T-cell (primary cell): ENCODE measurements around the gene DNMT3L. TPM values are rescaled to one million over a fixed set of nuclear protein-coding genes. Genes with fewer than 3 reads are reported as not detected.
"Not testable (repeated sequence)": the region's sequence is repeated elsewhere in the genome, so short reads cannot be mapped to it uniquely, and the experiment has no call there.

Experiments
- ATAC-seq, 4 experiments: fragments of 200-7000 bp in 3 of 4; fragments of 150-1000 bp in 1 of 4; cut with Tn5 transposase; replicated peaks in 1 of 4; 1 replicate in 3 of 4; 2 replicates in 1 of 4; pipeline ENCODE4 v1.10.0; 2021; ENCODE audit warnings: moderate library complexity in 3 of 4, mild to moderate bottlenecking in 2 of 4, moderate number of reproducible peaks in 1 of 4
- CTCF ChIA-PET, 2 donors: fragments of 300-600 bp; sonication (Branson Sonifier 250); formaldehyde crosslinking; loops; one replicate each; lab custom pipeline; 2022; ENCODE audit warnings: antibody characterized with exemption in 2 of 2; lab: Charles Lee
- POLR2A ChIA-PET, 2 donors: fragments of 300-600 bp; sonication (Branson Sonifier 250); formaldehyde crosslinking; loops; one replicate each; lab custom pipeline; 2022; ENCODE audit warnings: antibody characterized with exemption in 2 of 2; lab: Charles Lee
- DNase-seq, 35 experiments: peaks; one replicate each; pipeline versions ENCODE4 v3.0.0 to v3.0.0-alpha.2; 2013 to 2023
- H3K27ac ChIP-seq: one replicate; pipeline ENCODE4 v1.5.1; 2013; ENCODE audit warnings: low read length
- H3K27me3 ChIP-seq, 2 experiments: replicated peaks in 1 of 2; 1 replicate in 1 of 2; 2 replicates in 1 of 2; pipeline versions ENCODE4 v1.6.1 to v1.7.0; 2013; ENCODE audit warnings: low read length in 1 of 2, mixed read lengths in 1 of 2; ENCODE audit not compliant: control insufficient read depth in 2 of 2, insufficient read depth in 2 of 2; ENCODE audit errors: extremely low read depth in 1 of 2
- H3K36me3 ChIP-seq, 2 donors: 1 replicate in 1 of 2; 2 replicates in 1 of 2; pipeline versions ENCODE4 v1.6.1 to v1.7.0; 2013; ENCODE audit warnings: low read length in 1 of 2; ENCODE audit not compliant: control insufficient read depth in 2 of 2, insufficient read depth in 1 of 2; ENCODE audit errors: extremely low read depth in 1 of 2
- H3K4me1 ChIP-seq, 2 experiments: 1 replicate in 1 of 2; 2 replicates in 1 of 2; pipeline versions ENCODE4 v1.6.1 to v1.7.0; 2013; ENCODE audit warnings: low read length in 2 of 2, mixed read lengths in 1 of 2; ENCODE audit not compliant: insufficient read depth in 2 of 2, control insufficient read depth in 1 of 2; ENCODE audit errors: extremely low read depth in 1 of 2
- H3K4me3 ChIP-seq, 2 donors: 1 replicate in 1 of 2; 2 replicates in 1 of 2; pipeline versions ENCODE4 v1.5.1 to v1.7.0; 2013; ENCODE audit warnings: mild to moderate bottlenecking in 2 of 2, low read length in 1 of 2, moderate library complexity in 1 of 2; ENCODE audit not compliant: control insufficient read depth in 1 of 2; ENCODE audit errors: extremely low read depth in 1 of 2
- H3K9me3 ChIP-seq: 2 replicates; pipeline ENCODE4 v1.7.0; 2013
- H3K27ac Mint-ChIP-seq, 2 donors: one replicate each; pipeline ENCODE4 v1.8.0; 2020 to 2021; ENCODE audit warnings: mild to moderate bottlenecking in 2 of 2, mixed read lengths in 2 of 2
- H3K27me3 Mint-ChIP-seq, 2 donors: one replicate each; pipeline ENCODE4 v1.8.0; 2021 to 2022; ENCODE audit warnings: mixed read lengths in 2 of 2
- H3K36me3 Mint-ChIP-seq: one replicate; pipeline ENCODE4 v1.8.0; 2021; ENCODE audit warnings: mixed read lengths
- H3K4me1 Mint-ChIP-seq, 3 donors: one replicate each; pipeline ENCODE4 v1.8.0; 2020 to 2022; ENCODE audit warnings: mixed read lengths in 3 of 3, mild to moderate bottlenecking in 1 of 3
- H3K4me3 Mint-ChIP-seq, 3 donors: one replicate each; pipeline ENCODE4 v1.8.0; 2020 to 2022; ENCODE audit warnings: mild to moderate bottlenecking in 3 of 3, mixed read lengths in 3 of 3, moderate library complexity in 3 of 3
- H3K9me3 Mint-ChIP-seq, 3 donors: one replicate each; pipeline ENCODE4 v1.8.0; 2020 to 2022; ENCODE audit warnings: mixed read lengths in 3 of 3
- WGBS: methylation state at CpG from one replicate; pipeline ENCODE4 v1.1.5; 2013; ENCODE audit warnings: missing lambda C conversion rate; ENCODE audit not compliant: insufficient coverage; 5-methylcytosine and 5-hydroxymethylcytosine counted together
- total RNA-seq, 35 experiments: library from RNA in 6 of 35; stranded (reverse) in 6 of 35; fragments of 120-200 nt in 1 of 35; gene quantifications; one replicate each; pipeline versions ENCODE4 v1.2.1 to v1.2.4 and lab custom pipeline; 2013 to 2026

DNMT3L gene
- total RNA-seq, 5 donors from 2014 or later (not counting 1 experiment from before 2014, with no cell fraction given), result not detected

DNA sequence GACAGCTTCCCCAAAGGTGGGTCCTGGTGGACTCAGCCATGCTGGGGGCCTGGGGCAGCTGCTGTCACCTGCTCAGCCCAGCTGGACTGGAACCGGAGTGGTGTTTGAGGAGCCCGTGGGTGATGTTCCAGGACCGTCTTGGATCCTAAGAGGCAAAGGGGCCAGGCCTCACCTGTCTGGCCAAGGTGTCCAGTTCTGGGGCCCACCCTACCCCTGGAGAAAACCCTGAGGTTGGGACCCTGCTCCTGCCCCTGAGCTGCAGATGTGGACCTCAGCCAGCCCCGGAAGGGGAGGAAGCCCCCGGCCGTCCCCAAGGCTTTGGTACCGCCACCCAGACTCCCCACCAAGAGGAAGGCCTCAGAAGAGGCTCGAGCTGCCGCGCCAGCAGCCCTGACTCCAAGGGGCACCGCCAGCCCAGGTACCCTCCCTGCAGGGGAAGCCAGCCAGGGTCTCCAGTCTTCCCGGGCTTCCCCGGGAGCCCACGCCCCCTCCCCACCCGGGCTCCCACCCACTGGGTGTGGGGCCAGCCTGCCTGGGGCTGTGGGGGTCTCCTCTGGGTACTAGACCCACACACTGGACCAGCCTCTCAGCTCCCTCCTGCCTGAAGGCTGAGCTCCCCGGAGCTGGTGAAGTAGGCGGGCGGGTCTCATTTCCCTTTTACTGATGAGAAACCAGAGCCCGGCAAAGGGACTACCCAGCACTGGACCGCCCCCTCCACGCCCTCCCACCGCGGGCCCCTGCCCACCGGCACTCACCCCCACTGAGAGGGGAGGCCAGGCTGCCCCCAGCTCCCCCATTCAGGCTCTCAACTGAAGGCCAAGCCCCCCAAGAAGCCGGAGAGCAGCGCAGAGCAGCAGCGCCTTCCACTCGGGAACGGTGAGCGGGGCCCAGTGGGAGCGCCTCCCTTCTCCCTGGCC is 25.3 kb upstream of the DNMT3L start:
- ChIA-PET POLR2A (no interaction called here), CTCF (no interaction called here)
- WGBS, result 84% methylated on average over 24 of the region's 31 CpGs

DNA sequence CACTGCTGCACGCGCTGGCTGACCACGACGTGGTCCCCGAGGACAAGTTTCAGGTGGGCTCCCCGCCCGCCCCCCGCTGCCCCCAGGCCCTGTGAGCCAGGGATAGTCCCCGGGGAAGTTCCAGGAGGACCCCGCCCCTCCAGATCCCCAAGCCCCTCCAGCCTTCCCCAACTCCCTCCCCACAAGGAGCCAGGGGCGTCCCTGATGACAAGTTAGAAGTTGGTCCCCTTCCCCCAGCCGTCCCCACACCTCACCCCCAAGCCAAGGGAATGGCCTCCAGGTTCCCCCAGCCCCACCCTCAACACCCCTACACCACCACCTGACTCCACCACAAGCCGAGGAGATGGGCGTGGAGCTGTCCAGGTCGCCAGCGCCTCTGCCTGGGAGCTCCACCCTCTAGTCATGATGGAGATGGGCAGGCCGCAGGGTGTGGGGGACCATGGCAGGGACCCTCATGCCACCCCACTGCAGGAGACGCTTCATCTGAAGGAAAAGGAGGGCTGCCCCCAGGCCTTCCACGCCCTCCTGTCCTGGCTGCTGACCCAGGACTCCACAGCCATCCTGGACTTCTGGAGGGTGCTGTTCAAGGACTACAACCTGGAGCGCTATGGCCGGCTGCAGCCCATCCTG is 24.5 kb upstream of the DNMT3L start:
- Histone ChIP-seq H3K9me3 (no peaks in the 10 kb centered on the region), H3K4me1 (peaks cover 0 to 2% of the 10 kb centered on the region in 2 experiments), H3K27me3 (peaks cover 0 to 31% of the 10 kb centered on the region in 2 experiments), H3K4me3 (no peak overlapping the region), H3K27ac (no peak overlapping the region), H3K36me3 (no peaks in the 10 kb centered on the region)
- DNase-seq (no peak), ATAC-seq (no peak)
- Mint-ChIP-seq H3K4me1 (peaks cover 2 to 10% (median 7%) of the 10 kb centered on the region in 3 donors), H3K4me3 (no peak overlapping the region), H3K27ac (no peak overlapping the region), H3K27me3 (peaks cover 0 to 8% of the 10 kb centered on the region in 2 donors), H3K9me3 (no peaks in the 10 kb centered on the region), H3K36me3 (no peaks in the 10 kb centered on the region)
- 80% methylated on average over 13 of the region's 21 CpGs for WGBS
- POLR2A ChIA-PET, result no interaction called here
- CTCF ChIA-PET, result no interaction called here

More for the DNA sequence above, 25.3 kb upstream of the DNMT3L start:
- H3K4me3 Mint-ChIP-seq, result no peak overlapping the region
- no peaks in the 10 kb centered on the region for H3K9me3 Mint-ChIP-seq
- Histone ChIP-seq H3K36me3 (no peaks in the 10 kb centered on the region), H3K9me3 (no peaks in the 10 kb centered on the region), H3K4me1 (peaks cover 0 to 5% of the 10 kb centered on the region in 2 experiments), H3K27ac (no peak overlapping the region), H3K4me3 (no peak overlapping the region), H3K27me3 (peaks cover 0 to 34% of the 10 kb centered on the region in 2 experiments)
- DNase-seq (no peak), ATAC-seq (peak in 1 of 4 experiments; percentile 19)
- H3K27ac Mint-ChIP-seq, result no peak overlapping the region
- no peaks in the 10 kb centered on the region for H3K36me3 Mint-ChIP-seq
- peaks cover 0 to 8% of the 10 kb centered on the region in 2 donors for H3K27me3 Mint-ChIP-seq
- peaks cover 2 to 10% (median 7%) of the 10 kb centered on the region in 3 donors for H3K4me1 Mint-ChIP-seq

DNA sequence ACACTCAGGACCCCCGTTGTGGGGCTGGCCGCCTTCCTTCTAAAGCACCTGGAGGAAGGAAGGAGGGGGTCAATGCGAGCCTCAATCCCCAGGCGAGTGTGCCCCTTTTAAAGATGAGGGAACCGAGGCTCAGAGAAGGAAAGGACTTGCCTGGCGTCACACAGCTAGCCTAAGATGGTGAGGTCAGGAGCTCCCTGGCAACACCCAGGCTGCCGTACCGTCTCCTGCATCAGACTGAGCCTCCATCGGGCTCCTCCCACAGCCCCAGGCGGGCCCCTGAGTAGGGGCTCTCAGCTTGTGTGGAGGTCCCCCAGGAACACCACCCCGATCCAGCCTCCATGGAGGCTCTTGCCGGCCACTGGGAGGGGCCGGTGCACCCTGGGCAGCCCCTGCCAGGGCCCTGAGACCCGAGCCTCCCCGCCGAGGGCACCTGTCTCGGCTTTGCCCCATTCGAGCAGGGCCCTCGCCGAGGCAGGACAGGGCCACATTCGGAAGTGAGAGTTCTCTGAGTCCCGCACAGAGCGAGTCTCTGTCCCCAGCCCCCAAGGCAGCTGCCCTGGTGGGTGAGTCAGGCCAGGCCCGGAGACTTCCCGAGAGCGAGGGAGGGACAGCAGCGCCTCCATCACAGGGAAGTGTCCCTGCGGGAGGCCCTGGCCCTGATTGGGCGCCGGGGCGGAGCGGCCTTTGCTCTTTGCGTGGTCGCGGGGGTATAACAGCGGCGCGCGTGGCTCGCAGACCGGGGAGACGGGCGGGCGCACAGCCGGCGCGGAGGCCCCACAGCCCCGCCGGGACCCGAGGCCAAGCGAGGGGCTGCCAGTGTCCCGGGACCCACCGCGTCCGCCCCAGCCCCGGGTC is 23.7 kb upstream of the DNMT3L start, which contains the start of gene AIRE:
TSS of gene AIRE (plus strand) at position 739 of the 855 bp plus-strand sequence. CDS start 131 bp downstream, outside the sequence.
- Mint-ChIP-seq H3K4me3 (no peak within 1 kb of the TSS), H3K9me3 (no peaks in the 10 kb centered on the region), H3K4me1 (peaks cover under 1 to 8% (median 4%) of the 10 kb centered on the region in 3 donors), H3K36me3 (no peaks in the 10 kb centered on the region), H3K27ac (no peak within 1 kb of the TSS), H3K27me3 (peaks cover 0 to 8% of the 10 kb centered on the region in 2 donors)
- Histone ChIP-seq H3K27me3 (peaks cover 0 to 33% of the 10 kb centered on the region in 2 experiments), H3K4me3 (no peak within 1 kb of the TSS), H3K9me3 (no peaks in the 10 kb centered on the region), H3K4me1 (peaks cover 0 to 2% of the 10 kb centered on the region in 2 experiments), H3K27ac (no peak within 1 kb of the TSS), H3K36me3 (no peaks in the 10 kb centered on the region)
- ChIA-PET POLR2A (no interaction called here), CTCF (no interaction called here)
- DNase-seq, result no peak
- 76% methylated on average over 49 of the region's 56 CpGs for WGBS
- no peak for ATAC-seq

DNA sequence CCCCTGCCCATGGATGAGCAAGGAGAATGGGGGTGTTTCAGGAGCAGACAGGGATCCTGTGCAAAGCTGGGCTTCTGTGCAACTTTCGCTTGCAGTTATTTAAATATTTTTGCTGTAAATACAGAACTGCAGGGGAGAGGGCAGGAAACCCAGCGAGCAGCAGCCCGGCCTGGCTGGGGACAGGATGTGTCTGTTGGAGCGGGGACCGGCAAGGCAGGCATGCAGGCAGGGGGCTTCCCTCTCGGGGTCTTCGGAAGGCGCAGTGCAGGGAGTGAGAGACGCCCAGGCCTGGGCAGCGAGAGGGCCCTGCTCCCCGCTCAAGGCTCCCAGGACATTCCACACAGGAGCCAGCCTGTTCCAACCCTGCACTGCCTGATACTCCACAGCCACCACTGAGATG is 22.3 kb upstream of the DNMT3L start:
- H3K9me3 ChIP-seq, result no peaks in the 10 kb centered on the region
- Mint-ChIP-seq H3K27ac (no peak overlapping the region), H3K36me3 (no peaks in the 10 kb centered on the region), H3K4me1 (peaks cover 0 to 5% (median 2%) of the 10 kb centered on the region in 3 donors), H3K9me3 (no peaks in the 10 kb centered on the region), H3K4me3 (no peak overlapping the region), H3K27me3 (peaks cover 0 to 5% of the 10 kb centered on the region in 2 donors)
- no peak overlapping the region for H3K27ac ChIP-seq
- ATAC-seq, result no peak
- H3K4me3 ChIP-seq, result no peak overlapping the region
- ChIA-PET CTCF (no interaction called here), POLR2A (no interaction called here)
- H3K36me3 ChIP-seq, result no peaks in the 10 kb centered on the region
- WGBS, result 47% methylated on average over 10 of the region's 11 CpGs
- peaks cover 0 to 2% of the 10 kb centered on the region in 2 experiments for H3K4me1 ChIP-seq
- peaks cover 0 to 35% of the 10 kb centered on the region in 2 experiments for H3K27me3 ChIP-seq
- DNase-seq, result no peak

DNA sequence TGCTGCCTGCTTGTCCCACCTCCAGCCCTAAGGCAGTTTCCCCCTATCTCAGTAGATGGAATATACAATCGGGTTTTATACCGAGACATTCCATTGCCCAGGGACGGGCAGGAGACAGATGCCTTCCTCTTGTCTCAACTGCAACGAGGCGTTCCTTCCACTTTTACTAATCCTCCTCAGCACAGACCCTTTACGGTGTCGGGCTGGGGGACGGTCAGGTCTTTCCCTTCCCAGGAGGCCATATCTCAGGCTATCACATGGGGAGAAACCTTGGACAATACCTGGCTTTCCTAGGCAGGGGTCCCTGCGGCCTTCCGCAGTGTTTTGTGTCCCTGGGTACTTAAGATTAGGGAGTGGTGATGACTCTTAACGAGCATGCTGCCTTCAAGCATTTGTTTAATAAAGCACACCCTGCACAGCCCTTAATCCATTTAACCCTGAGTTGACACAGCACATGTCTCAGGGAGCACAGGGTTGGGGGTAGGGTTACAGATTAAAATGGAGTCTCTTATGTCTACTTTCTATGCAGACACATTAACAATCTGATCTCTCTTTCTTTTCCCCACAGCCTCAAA is 21.6 kb upstream of the DNMT3L start:
- CTCF ChIA-PET, H3K9me3 ChIP-seq, H3K4me3 ChIP-seq, H3K9me3 Mint-ChIP-seq, H3K27ac ChIP-seq, POLR2A ChIA-PET, H3K4me3 Mint-ChIP-seq, H3K4me1 ChIP-seq, H3K27me3 Mint-ChIP-seq, H3K36me3 Mint-ChIP-seq, H3K27ac Mint-ChIP-seq, H3K4me1 Mint-ChIP-seq, H3K36me3 ChIP-seq, ATAC-seq, DNase-seq: not testable (repeated sequence)
- no CpG with 5 or more reads among the region's 11 CpGs for WGBS
- H3K27me3 ChIP-seq, result peaks cover 0 to 31% of the 10 kb centered on the region in 2 experiments
